Erythroblast (primary cell): ENCODE results near the gene AMHR2.

Source experiments
- GATA1 ChIP-seq: IDR thresholded peaks from 2 replicates; pipeline ENCODE4 v1.6.1; 2011; ENCODE audit warnings: low read depth, mild to moderate bottlenecking, control low read depth, low read length, moderate library complexity
- POLR2A ChIP-seq: IDR thresholded peaks from 2 replicates; pipeline ENCODE4 v1.6.1; 2011; ENCODE audit warnings: mild to moderate bottlenecking, low read length

DNA sequence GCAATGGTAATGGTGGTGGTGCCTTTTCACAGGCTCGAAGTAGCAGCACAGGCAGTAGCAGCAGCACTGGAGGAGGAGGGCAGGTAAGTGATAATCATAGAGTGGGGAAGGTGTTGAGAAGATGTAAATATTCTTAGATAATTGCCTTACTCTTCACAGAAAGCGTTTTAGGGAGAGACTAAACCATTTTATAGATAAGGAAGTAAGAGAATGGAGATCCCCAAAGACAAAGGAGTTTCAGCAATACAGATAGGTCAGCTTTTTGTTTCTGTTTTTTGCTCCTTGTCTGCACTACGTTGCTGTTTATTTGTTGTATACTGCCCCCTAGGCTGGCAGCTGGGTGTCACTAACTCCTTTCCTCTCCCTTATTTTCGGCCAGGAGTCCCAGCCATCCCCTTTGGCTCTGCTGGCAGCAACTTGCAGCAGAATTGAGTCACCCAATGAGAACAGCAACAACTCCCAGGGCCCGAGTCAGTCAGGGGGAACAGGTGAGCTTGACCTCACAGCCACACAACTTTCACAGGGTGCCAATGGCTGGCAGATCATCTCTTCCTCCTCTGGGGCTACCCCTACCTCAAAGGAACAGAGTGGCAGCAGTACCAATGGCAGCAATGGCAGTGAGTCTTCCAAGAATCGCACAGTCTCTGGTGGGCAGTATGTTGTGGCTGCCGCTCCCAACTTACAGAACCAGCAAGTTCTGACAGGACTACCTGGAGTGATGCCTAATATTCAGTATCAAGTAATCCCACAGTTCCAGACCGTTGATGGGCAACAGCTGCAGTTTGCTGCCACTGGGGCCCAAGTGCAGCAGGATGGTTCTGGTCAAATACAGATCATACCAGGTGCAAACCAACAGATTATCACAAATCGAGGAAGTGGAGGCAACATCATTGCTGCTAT, 41.7 kb upstream of the AMHR2 start:
- no peak for TF ChIP-seq POLR2A
- TF ChIP-seq GATA1 = no peak
